Renal cortical epithelial cell (primary cell): Measurements from ENCODE around the gene TBL2. TPM values are rescaled to one million over a fixed set of nuclear protein-coding genes. Genes with fewer than 3 reads are reported as not detected.
"Not testable (repeated sequence)": the region's sequence is repeated elsewhere in the genome, so short reads cannot be mapped to it uniquely, and the experiment has no call there.

Experiments
- DNase-seq: peaks from one replicate; pipeline ENCODE4 v3.0.0-alpha.2; 2011; ENCODE audit warnings: low read depth
- total RNA-seq: library from RNA; depleted of rRNA; stranded (reverse); fragments of >200 nt; gene quantifications from 2 replicates; pipeline ENCODE4 v1.2.3, GENCODE V29; 2014

The TBL2 gene
- 68.0 and 72.8 TPM in 2 replicates for total RNA-seq

GRCh38 chr7:73578342-73579128 lies at the start of gene TBL2:
TSS of gene TBL2 (minus strand) at chr7:73578579. CDS start at chr7:73578549, 30 bp downstream.
- peak; percentile 90 for DNase-seq

GRCh38 chr7:73626814-73627213 lies 48.4 kb upstream of the TBL2 start:
- DNase-seq, result no peak

- DNase-seq, result no peak
Measured at GRCh38 chr7:73625276-73625675, 46.9 kb upstream of the TBL2 start.

GRCh38 chr7:73624669-73625001 lies 46.3 kb upstream of the TBL2 start:
- no peak for DNase-seq

GRCh38 chr7:73623798-73624668 lies 45.7 kb upstream of the TBL2 start, which contains the start of gene MLXIPL:
TSS of gene MLXIPL (minus strand) at chr7:73624522. CDS start at chr7:73624492, 30 bp downstream.
- DNase-seq, result peak; percentile 29

- no peak for DNase-seq
Measured at GRCh38 chr7:73622909-73623797, 44.8 kb upstream of the TBL2 start.

GRCh38 chr7:73622527-73622908 lies 44.1 kb upstream of the TBL2 start:
- DNase-seq, result no peak

GRCh38 chr7:73621168-73622063 lies 43.0 kb upstream of the TBL2 start:
- DNase-seq, result no peak

- DNase-seq, result not testable (repeated sequence)
Measured at GRCh38 chr7:73619394-73619793, 41.0 kb upstream of the TBL2 start.

GRCh38 chr7:73618538-73618937 lies 40.2 kb upstream of the TBL2 start:
- no peak for DNase-seq

GRCh38 chr7:73617520-73617919 lies 39.1 kb upstream of the TBL2 start:
- not testable (repeated sequence) for DNase-seq

- DNase-seq, result no peak
Measured at GRCh38 chr7:73615886-73616285, 37.5 kb upstream of the TBL2 start.

GRCh38 chr7:73614937-73615336 lies 36.6 kb upstream of the TBL2 start:
- DNase-seq, result not testable (repeated sequence)

GRCh38 chr7:73613954-73614735 lies 35.8 kb upstream of the TBL2 start:
- peak; percentile 74 for DNase-seq

- DNase-seq, result peak; percentile 67
Measured at GRCh38 chr7:73612598-73613269, 34.4 kb upstream of the TBL2 start.

GRCh38 chr7:73611017-73611555 lies 32.7 kb upstream of the TBL2 start:
- DNase-seq, result no peak

- DNase-seq, result no peak
Measured at GRCh38 chr7:73610105-73610504, 31.7 kb upstream of the TBL2 start.

GRCh38 chr7:73607692-73607983 lies 29.3 kb upstream of the TBL2 start:
- DNase-seq, result not testable (repeated sequence)
